CD14-positive monocyte (primary cell): ENCODE measurements around the gene CDC6. TPM values are rescaled to one million over a fixed set of nuclear protein-coding genes. Genes with fewer than 3 reads are reported as not detected.

ENCODE experiments used
- DNase-seq, 3 donors: peaks; one replicate each; pipeline ENCODE4 v3.0.0-alpha.2; 2011 to 2022
- H2AFZ ChIP-seq: 2 replicates; pipeline ENCODE4 v1.6.0; 2012; ENCODE audit warnings: mild to moderate bottlenecking, low read depth, low read length, inconsistent platforms; ENCODE audit not compliant: insufficient read depth, poor library complexity, severe bottlenecking
- H3K27ac ChIP-seq, 2 donors: 1 replicate in 1 of 2; 2 replicates in 1 of 2; pipeline ENCODE4 v1.5.1; 2012 to 2013; ENCODE audit warnings: low read length in 2 of 2, control low read depth in 1 of 2, inconsistent platforms in 1 of 2, low read depth in 1 of 2, mild to moderate bottlenecking in 1 of 2
- H3K27me3 ChIP-seq, 2 donors: one replicate each; pipeline versions ENCODE4 v1.6.0 to v1.6.1; 2011 to 2013; ENCODE audit warnings: low read length in 2 of 2; ENCODE audit not compliant: control insufficient read depth in 2 of 2, insufficient read depth in 2 of 2
- H3K36me3 ChIP-seq, 2 donors: replicated peaks in 1 of 2; 1 replicate in 1 of 2; 2 replicates in 1 of 2; pipeline versions ENCODE4 v1.5.1 to v1.6.1; 2012 to 2013; ENCODE audit warnings: low read length in 2 of 2, control low read depth in 1 of 2, inconsistent platforms in 1 of 2, mild to moderate bottlenecking in 1 of 2; ENCODE audit not compliant: insufficient read depth in 2 of 2, control insufficient read depth in 1 of 2
- H3K4me1 ChIP-seq, 2 donors: 1 replicate in 1 of 2; 2 replicates in 1 of 2; pipeline versions ENCODE4 v1.5.1 to v1.6.1; 2012 to 2013; ENCODE audit warnings: low read length in 2 of 2, control low read depth in 1 of 2, inconsistent platforms in 1 of 2, mild to moderate bottlenecking in 1 of 2, moderate library complexity in 1 of 2; ENCODE audit not compliant: insufficient read depth in 2 of 2, control insufficient read depth in 1 of 2
- H3K4me2 ChIP-seq: replicated peaks from 2 replicates; pipeline ENCODE3; 2012; ENCODE audit warnings: low read length, moderate library complexity, mild to moderate bottlenecking; ENCODE audit not compliant: poor library complexity, severe bottlenecking; ENCODE audit errors: extremely low read depth
- H3K4me3 ChIP-seq, 3 experiments: fragments of 200-600 bp in 1 of 3; sonication (generic) in 1 of 3; replicated peaks in 1 of 3; 1 replicate in 2 of 3; 2 replicates in 1 of 3; pipeline ENCODE4 v1.5.1; 2011 to 2013; ENCODE audit warnings: low read length in 3 of 3, mild to moderate bottlenecking in 3 of 3, control low read depth in 2 of 3, low read depth in 2 of 3, inconsistent platforms in 1 of 3, moderate library complexity in 1 of 3
- H3K79me2 ChIP-seq: 2 replicates; pipeline ENCODE4 v1.6.0; 2012; ENCODE audit warnings: mild to moderate bottlenecking, control low read depth, inconsistent platforms, low read length, moderate library complexity; ENCODE audit not compliant: insufficient read depth
- H3K9ac ChIP-seq: 2 replicates; pipeline ENCODE4 v1.6.0; 2017; ENCODE audit warnings: low read length, mild to moderate bottlenecking; ENCODE audit not compliant: insufficient read depth, poor library complexity, severe bottlenecking
- H3K9me3 ChIP-seq, 2 donors: replicated peaks in 1 of 2; 1 replicate in 1 of 2; 2 replicates in 1 of 2; pipeline versions ENCODE4 v1.5.1 to v1.6.1; 2012 to 2013; ENCODE audit warnings: low read length in 2 of 2, control low read depth in 1 of 2; ENCODE audit not compliant: control insufficient read depth in 1 of 2, insufficient read depth in 1 of 2
- H4K20me1 ChIP-seq: 2 replicates; pipeline ENCODE4 v1.6.0; 2012; ENCODE audit warnings: mild to moderate bottlenecking, low read length, control low read depth, moderate library complexity; ENCODE audit not compliant: insufficient read depth
- H3K27ac Mint-ChIP-seq, 7 donors: one replicate each; pipeline ENCODE4 v1.8.0; 2020; ENCODE audit warnings: mild to moderate bottlenecking in 7 of 7, mixed read lengths in 7 of 7, moderate library complexity in 6 of 7, inconsistent platforms in 2 of 7
- H3K27me3 Mint-ChIP-seq, 3 donors: one replicate each; pipeline ENCODE4 v1.8.0; 2021 to 2022; ENCODE audit warnings: low read depth in 3 of 3, mild to moderate bottlenecking in 3 of 3, mixed read lengths in 3 of 3, moderate library complexity in 3 of 3, inconsistent platforms in 1 of 3
- H3K36me3 Mint-ChIP-seq, 2 donors: one replicate each; pipeline ENCODE4 v1.8.0; 2020; ENCODE audit warnings: mixed read lengths in 2 of 2, inconsistent platforms in 1 of 2, mild to moderate bottlenecking in 1 of 2
- H3K4me1 Mint-ChIP-seq: one replicate; pipeline ENCODE4 v1.8.0; 2020; ENCODE audit warnings: mild to moderate bottlenecking, mixed read lengths
- H3K4me3 Mint-ChIP-seq, 2 donors: one replicate each; pipeline ENCODE4 v1.8.0; 2020; ENCODE audit warnings: mild to moderate bottlenecking in 2 of 2, mixed read lengths in 2 of 2, moderate library complexity in 1 of 2
- H3K9me3 Mint-ChIP-seq, 7 donors: one replicate each; pipeline ENCODE4 v1.8.0; 2020 to 2022; ENCODE audit warnings: mixed read lengths in 7 of 7, mild to moderate bottlenecking in 6 of 7, moderate library complexity in 6 of 7, inconsistent platforms in 2 of 7
- CTCF ChIP-seq: fragments of 200-600 bp; IDR thresholded peaks from one replicate; pipeline ENCODE4 v1.8.0; 2022; ENCODE audit warnings: antibody characterized with exemption, mild to moderate bottlenecking
- WGBS: methylation state at CpG from one replicate; pipeline ENCODE4 v1.1.5; 2013; ENCODE audit warnings: missing lambda C conversion rate; ENCODE audit not compliant: insufficient coverage; 5-methylcytosine and 5-hydroxymethylcytosine counted together
- intact Hi-C, 2 donors: fragments of 100-400 bp; cut with micrococcal nuclease; formaldehyde crosslinking; loops; one replicate each; pipeline versions ENCODE4 v1.15.0 to v1.15.1; 2023
- polyA plus RNA-seq, 3 donors: library from polyadenylated mRNA; depleted of rRNA in 1 of 3; unstranded in 2 of 3; stranded (reverse) in 1 of 3; fragments of 300-500 nt in 2 of 3; fragments of >200 nt in 1 of 3; fragmentation: Illumina TruSeq in 2 of 3; gene quantifications; 1 replicate in 2 of 3; 2 replicates in 1 of 3; pipeline ENCODE4 v1.2.3, GENCODE V29; 2012 to 2021

CDC6 gene
- polyA plus RNA-seq, 3 donors = 0.11 to 0.21 TPM; not detected in 1

GRCh38 chr17:40351359-40352236 lies 63.9 kb downstream of the CDC6 start:
- H3K36me3 ChIP-seq = peaks cover 83 to 98% of the 10 kb centered on the region in 2 donors
- no peak overlapping the region for H2AFZ ChIP-seq
- Mint-ChIP-seq H3K4me1 (peaks cover 56% of the 10 kb centered on the region), H3K36me3 (peaks cover 78 to 96% of the 10 kb centered on the region in 2 donors), H3K27ac (peak overlapping the region in 6 of 7 donors; percentile 42 to 85 (median 60)), H3K27me3 (peaks cover 0 to 1% (median 1%) of the 10 kb centered on the region in 3 donors), H3K9me3 (no peaks in the 10 kb centered on the region), H3K4me3 (no peak overlapping the region)
- no peaks in the 10 kb centered on the region for H3K27me3 ChIP-seq
- no peak overlapping the region for H3K9ac ChIP-seq
- intact Hi-C loops = loop anchor here in 1 of 2 donors (2.0 kb wide), 1 partner anchor 39 kb away; no protein-coding TSS in a partner anchor
- TF ChIP-seq CTCF = no peak
- no peak overlapping the region for H3K4me3 ChIP-seq
- H3K4me2 ChIP-seq = no peak overlapping the region
- no peak for DNase-seq
- WGBS = 91% methylated on average over 19 of the region's 27 CpGs
- no peak overlapping the region for H3K27ac ChIP-seq
- H3K4me1 ChIP-seq = peaks cover 25 to 56% of the 10 kb centered on the region in 2 donors
- no peaks in the 10 kb centered on the region for H3K9me3 ChIP-seq
- H4K20me1 ChIP-seq = peaks cover 100% of the 10 kb centered on the region
- H3K79me2 ChIP-seq = peaks cover 49% of the 10 kb centered on the region

- no peak overlapping the region for H2AFZ ChIP-seq
- intact Hi-C loops = loop anchor here in 1 of 2 donors (2.0 kb wide), 1 partner anchor 40 kb away; no protein-coding TSS in a partner anchor
- H3K9me3 Mint-ChIP-seq = no peaks in the 10 kb centered on the region
- H3K4me3 Mint-ChIP-seq = no peak overlapping the region
- H4K20me1 ChIP-seq = peaks cover 98% of the 10 kb centered on the region
- peaks cover 42% of the 10 kb centered on the region for H3K79me2 ChIP-seq
- DNase-seq = no peak
- 89% methylated on average over 7 of the region's 7 CpGs for WGBS
- H3K4me3 ChIP-seq = no peak overlapping the region
- H3K27me3 ChIP-seq = no peaks in the 10 kb centered on the region
- H3K9me3 ChIP-seq = no peaks in the 10 kb centered on the region
- H3K4me2 ChIP-seq = no peak overlapping the region
- H3K27me3 Mint-ChIP-seq = peaks cover 0 to 1% (median 0%) of the 10 kb centered on the region in 3 donors
- TF ChIP-seq CTCF = no peak
- peak overlapping the region; percentile 58 to 85 (median 63) for H3K27ac Mint-ChIP-seq
- peaks cover 18 to 49% of the 10 kb centered on the region in 2 donors for H3K4me1 ChIP-seq
- peaks cover 76 to 96% of the 10 kb centered on the region in 2 donors for H3K36me3 Mint-ChIP-seq
- peaks cover 49% of the 10 kb centered on the region for H3K4me1 Mint-ChIP-seq
- no peak overlapping the region for H3K27ac ChIP-seq
- H3K36me3 ChIP-seq = peaks cover 83 to 98% of the 10 kb centered on the region in 2 donors
- no peak overlapping the region for H3K9ac ChIP-seq
Measured at GRCh38 chr17:40352237-40352778, 64.6 kb downstream of the CDC6 start.
